Dendritic cell treated with granulocyte-macrophage colony-stimulating factor and Interleukin-4, amounts not matched to agents 40 ng/mL and 50 ng/mL, for 4 days (primary cell): ENCODE results near the gene TYW1B.
"Not testable (repeated sequence)": the region's sequence is repeated elsewhere in the genome, so short reads cannot be mapped to it uniquely, and the experiment has no call there.

Experiments
- H3K27ac Mint-ChIP-seq: one replicate; pipeline ENCODE4 v1.8.0; 2022; ENCODE audit warnings: mild to moderate bottlenecking, mixed read lengths
- H3K27me3 Mint-ChIP-seq: one replicate; pipeline ENCODE4 v1.8.0; 2022; ENCODE audit warnings: mild to moderate bottlenecking, mixed read lengths
- H3K36me3 Mint-ChIP-seq: one replicate; pipeline ENCODE4 v1.8.0; 2022; ENCODE audit warnings: low read depth, mixed read lengths
- H3K4me1 Mint-ChIP-seq: one replicate; pipeline ENCODE4 v1.8.0; 2022; ENCODE audit warnings: low read depth, mixed read lengths
- H3K4me3 Mint-ChIP-seq: one replicate; pipeline ENCODE4 v1.8.0; 2022; ENCODE audit warnings: mild to moderate bottlenecking, moderate library complexity, mixed read lengths
- H3K9me3 Mint-ChIP-seq: one replicate; pipeline ENCODE4 v1.8.0; 2022; ENCODE audit warnings: mixed read lengths
- intact Hi-C: fragments of 100-400 bp; cut with micrococcal nuclease; formaldehyde crosslinking; loops from one replicate; pipeline ENCODE4 v1.15.0; 2022

Gene TYW1B

DNA sequence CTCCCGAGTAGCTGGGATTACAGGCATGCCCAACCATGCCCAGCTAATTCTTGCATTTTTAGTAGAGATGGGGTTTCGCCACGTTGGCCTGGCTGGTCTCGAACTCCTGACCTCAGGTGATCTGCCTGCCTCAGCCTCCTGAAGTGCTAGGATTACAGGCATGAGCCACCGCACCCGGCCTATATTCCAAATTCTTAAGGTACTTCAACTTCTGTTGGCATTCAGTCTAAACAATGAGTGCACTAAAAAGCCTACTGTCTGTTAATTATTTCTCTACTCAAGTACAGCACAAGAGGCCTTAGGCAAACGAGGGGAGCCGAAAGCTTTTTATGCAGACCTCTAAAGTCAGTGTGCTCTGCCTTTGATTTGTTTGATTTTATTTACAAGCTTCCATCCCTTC, 243.4 kb downstream of the TYW1B start:
- H3K27me3 Mint-ChIP-seq, intact Hi-C loops: not testable (repeated sequence)
- peaks cover 14% of the 10 kb centered on the region for H3K36me3 Mint-ChIP-seq

DNA sequence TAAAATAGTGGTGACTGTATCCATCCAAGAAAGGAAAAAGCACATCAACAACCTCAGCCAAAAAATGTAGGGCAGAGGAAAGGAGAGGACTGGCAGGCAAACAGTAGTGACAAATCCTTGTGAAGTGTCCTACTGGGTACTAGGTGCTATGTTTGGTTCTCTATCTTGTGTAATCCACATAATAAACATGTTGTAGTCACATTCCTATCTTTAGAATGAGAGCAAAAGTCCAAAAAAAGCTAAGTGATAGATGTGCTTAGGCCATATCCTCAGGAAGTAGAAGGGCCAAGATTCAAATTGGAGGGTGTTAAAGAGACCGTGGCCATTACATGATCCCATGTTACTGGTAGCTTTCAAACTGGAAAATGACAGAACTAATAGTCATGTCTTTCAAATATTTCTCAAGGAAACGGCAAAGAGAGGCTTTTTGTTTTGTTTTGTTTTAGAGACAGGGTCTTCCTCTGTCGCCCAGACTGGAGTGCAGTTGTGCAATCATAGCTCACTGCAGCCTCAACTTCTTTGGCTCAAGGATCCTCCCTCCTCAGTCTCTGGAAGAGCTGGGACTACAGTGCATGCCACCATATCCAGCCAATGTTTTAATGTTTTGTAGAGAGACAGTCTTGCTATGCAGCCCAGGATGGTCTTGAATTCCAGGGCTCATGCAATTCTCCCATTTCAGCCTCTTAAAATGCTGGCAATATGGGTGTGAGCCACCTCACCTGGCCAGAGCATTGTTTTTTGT, 244.2 kb downstream of the TYW1B start:
- H3K36me3 Mint-ChIP-seq, intact Hi-C loops, H3K27ac Mint-ChIP-seq, H3K4me1 Mint-ChIP-seq, H3K4me3 Mint-ChIP-seq, H3K27me3 Mint-ChIP-seq: not testable (repeated sequence)
- peaks cover 21% of the 10 kb centered on the region for H3K9me3 Mint-ChIP-seq

More for the DNA sequence above, 243.4 kb downstream of the TYW1B start:
- not testable (repeated sequence) for H3K27ac Mint-ChIP-seq, H3K4me3 Mint-ChIP-seq, H3K4me1 Mint-ChIP-seq
- peaks cover 21% of the 10 kb centered on the region for H3K9me3 Mint-ChIP-seq

DNA sequence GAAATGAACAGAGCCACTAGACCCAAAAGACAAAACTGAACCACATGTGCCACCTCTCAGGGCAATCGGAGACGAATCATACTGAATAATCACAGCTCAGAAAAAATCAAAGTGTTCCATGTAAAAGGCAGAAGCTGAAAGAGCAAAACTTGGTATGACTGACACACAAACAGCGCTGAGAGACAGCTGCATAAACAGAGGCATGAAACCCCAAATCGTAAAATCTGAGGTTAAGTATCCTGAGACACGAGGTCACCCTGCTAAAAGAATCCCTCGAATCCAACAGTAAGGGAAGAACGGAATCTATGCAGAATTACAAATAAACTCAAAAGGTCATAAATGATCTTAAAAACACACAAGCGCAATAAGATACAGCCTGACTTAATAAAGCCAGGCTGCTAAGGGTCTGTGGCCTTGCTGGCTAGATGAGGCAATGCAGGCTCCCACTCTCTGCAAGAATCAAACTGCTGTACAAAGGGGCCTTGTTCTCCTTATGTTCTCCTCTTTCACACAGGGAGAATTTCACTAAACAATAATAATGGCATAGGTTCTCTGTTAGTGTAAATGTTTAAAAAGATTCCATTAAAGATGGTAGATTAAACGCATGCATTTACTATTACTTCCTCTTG, 247.7 kb downstream of the TYW1B start:
- H3K27ac Mint-ChIP-seq, H3K9me3 Mint-ChIP-seq, H3K4me1 Mint-ChIP-seq, H3K4me3 Mint-ChIP-seq, H3K27me3 Mint-ChIP-seq, intact Hi-C loops, H3K36me3 Mint-ChIP-seq: not testable (repeated sequence)

DNA sequence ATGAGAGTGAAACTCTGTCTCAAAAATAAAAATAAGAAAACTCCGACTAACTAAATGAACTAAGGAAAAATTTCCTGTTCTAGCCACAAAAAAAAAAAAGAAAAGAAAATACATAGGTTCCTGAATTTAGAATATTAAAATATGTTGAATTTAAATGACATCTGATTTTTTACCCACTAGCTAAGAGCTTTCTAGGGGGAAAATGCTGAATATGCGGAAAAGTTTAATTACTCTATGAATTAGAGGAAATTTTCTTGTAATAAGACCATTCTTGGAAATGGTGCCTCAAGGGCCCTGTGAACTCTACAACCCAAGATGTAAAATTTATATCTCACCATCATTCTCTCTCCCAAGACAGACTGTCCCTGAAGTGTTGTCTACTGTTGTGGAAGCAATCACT, 250.9 kb downstream of the TYW1B start:
- intact Hi-C loops = no loop called here
- no peaks in the 10 kb centered on the region for H3K27me3 Mint-ChIP-seq
- no peak overlapping the region for H3K4me3 Mint-ChIP-seq
- peaks cover 14% of the 10 kb centered on the region for H3K36me3 Mint-ChIP-seq
- no peaks in the 10 kb centered on the region for H3K9me3 Mint-ChIP-seq
- no peak overlapping the region for H3K27ac Mint-ChIP-seq
- H3K4me1 Mint-ChIP-seq = no peaks in the 10 kb centered on the region

DNA sequence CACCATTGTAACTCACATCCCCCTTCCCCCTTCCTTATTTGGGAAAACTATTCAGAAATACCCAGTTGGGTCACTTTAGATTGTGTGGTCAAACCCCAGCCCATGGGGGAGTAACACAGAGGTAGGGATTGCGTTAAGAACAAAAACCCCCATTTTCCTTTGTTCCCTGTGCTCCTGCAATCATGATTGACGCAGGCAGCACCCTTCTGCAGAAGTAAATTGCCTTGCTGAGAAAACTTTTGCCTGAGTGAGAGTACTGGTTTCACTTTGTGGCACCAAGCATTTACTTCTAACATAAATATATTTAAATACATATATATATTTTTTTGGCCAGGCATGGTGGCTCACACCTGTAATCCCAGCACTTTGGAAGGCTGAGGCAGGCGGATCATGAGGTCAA, 266.0 kb downstream of the TYW1B start:
- H3K4me1 Mint-ChIP-seq, H3K27ac Mint-ChIP-seq: not testable (repeated sequence)
- H3K9me3 Mint-ChIP-seq = peaks cover 41% of the 10 kb centered on the region

DNA sequence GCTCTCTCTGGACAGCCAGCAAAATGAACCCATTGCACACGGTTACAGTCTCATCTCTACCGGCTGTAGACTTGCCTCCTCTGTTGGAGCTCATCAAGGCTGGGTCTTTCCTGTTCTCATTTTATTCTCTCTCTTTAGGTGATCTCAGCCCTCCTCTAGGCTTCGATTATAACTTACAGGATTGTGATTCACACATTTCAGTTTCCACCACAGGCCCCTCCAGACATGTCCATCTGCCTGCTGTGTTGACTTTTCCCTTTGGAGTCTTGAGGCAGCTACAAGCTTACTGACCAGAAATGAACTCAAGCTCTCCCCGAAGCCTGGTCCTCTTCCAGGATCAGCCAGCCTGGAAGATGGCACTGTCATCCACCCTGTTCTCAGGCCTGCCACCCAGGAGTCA, 268.5 kb downstream of the TYW1B start:
- H3K9me3 Mint-ChIP-seq = peaks cover 34% of the 10 kb centered on the region
- H3K27ac Mint-ChIP-seq, H3K4me1 Mint-ChIP-seq, H3K4me3 Mint-ChIP-seq, intact Hi-C loops, H3K27me3 Mint-ChIP-seq, H3K36me3 Mint-ChIP-seq: not testable (repeated sequence)

More for the DNA sequence above, 266.0 kb downstream of the TYW1B start:
- intact Hi-C loops, H3K27me3 Mint-ChIP-seq, H3K4me3 Mint-ChIP-seq, H3K36me3 Mint-ChIP-seq: not testable (repeated sequence)

DNA sequence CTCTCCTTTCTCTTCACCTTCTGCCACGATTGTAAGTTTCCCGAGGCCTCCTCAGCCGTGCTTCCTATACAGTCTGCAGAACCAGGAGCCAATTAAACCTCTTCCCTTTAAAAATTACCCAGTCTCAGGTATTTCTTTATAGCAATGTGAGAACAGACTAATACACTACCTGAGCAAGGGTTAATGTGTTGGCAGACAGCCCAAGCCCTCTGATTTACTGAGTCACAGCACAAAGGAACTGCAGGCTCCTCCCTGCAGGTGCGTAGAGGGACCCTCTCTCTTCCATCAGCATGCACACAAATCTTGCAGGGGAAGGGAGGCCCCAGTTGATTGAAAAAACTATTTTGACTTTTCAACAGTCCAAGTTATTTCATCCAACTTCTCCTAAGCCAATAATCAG, 271.3 kb downstream of the TYW1B start:
- H3K4me3 Mint-ChIP-seq, H3K27me3 Mint-ChIP-seq, H3K4me1 Mint-ChIP-seq, H3K36me3 Mint-ChIP-seq, intact Hi-C loops, H3K27ac Mint-ChIP-seq: not testable (repeated sequence)
- H3K9me3 Mint-ChIP-seq = peaks cover 33% of the 10 kb centered on the region

DNA sequence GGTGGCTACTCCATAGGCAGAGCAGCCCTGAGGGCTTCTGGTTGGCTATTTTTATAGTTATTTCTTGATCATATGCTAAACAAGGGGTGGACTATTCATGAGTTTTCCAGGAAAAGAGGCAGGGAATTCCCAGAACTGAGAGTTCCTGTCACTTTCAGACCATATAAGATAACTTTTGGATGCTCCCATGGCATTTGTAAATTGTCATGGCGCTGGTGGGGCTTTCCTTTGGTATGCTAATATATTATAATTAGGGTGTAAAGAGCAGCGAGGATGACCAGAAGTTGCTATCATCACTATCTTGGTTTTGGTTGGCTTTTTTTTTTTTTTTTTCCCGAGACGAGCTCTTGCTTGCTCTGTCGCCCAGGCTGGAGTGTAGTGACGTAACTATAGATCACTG, 272.8 kb downstream of the TYW1B start:
- H3K27ac Mint-ChIP-seq, intact Hi-C loops, H3K4me3 Mint-ChIP-seq, H3K27me3 Mint-ChIP-seq, H3K4me1 Mint-ChIP-seq, H3K36me3 Mint-ChIP-seq: not testable (repeated sequence)
- H3K9me3 Mint-ChIP-seq = peaks cover 29% of the 10 kb centered on the region

DNA sequence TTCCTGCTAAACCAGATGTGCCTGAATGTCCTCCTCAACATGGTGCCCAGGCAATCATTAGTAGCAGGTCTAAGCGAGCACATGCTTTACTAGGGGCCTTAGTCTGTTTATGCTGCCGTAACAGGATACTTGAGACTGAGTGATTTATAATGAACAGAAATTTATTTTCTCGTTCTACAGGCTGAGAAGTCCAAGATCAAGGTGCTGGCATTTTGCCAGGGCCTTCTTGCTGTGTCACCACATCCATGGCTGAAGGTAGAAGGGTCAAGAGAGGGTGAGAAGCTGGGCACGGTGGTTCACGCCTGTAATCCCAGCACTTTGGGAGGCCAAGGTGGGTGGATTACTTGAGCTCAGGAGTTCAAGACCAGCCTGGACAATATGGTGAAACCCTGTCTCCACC, 273.6 kb downstream of the TYW1B start:
- peaks cover 30% of the 10 kb centered on the region for H3K9me3 Mint-ChIP-seq
- H3K27ac Mint-ChIP-seq, H3K4me1 Mint-ChIP-seq, H3K4me3 Mint-ChIP-seq, H3K27me3 Mint-ChIP-seq, intact Hi-C loops, H3K36me3 Mint-ChIP-seq: not testable (repeated sequence)

DNA sequence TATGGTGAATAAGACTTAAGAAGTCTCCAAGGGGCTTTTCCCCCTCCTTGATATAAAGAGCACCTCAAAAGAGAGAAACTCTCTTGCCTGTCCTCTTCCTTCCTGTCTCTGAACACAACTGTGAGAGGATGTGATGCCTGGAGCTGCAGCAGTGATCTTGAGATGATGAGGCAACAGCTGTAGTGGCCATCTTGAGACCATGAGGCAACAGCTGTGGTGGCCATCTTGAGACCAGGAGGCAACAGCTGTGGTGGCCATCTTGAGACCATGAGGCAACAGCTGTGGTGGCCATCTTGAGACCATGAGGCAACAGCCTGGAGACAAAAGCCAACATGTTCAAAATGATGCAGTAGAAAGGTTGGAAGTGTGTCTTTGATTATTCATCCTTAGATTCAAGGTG, 277.5 kb downstream of the TYW1B start:
- H3K4me1 Mint-ChIP-seq, H3K27ac Mint-ChIP-seq, intact Hi-C loops, H3K36me3 Mint-ChIP-seq, H3K27me3 Mint-ChIP-seq, H3K4me3 Mint-ChIP-seq: not testable (repeated sequence)
- H3K9me3 Mint-ChIP-seq = peaks cover 25% of the 10 kb centered on the region

DNA sequence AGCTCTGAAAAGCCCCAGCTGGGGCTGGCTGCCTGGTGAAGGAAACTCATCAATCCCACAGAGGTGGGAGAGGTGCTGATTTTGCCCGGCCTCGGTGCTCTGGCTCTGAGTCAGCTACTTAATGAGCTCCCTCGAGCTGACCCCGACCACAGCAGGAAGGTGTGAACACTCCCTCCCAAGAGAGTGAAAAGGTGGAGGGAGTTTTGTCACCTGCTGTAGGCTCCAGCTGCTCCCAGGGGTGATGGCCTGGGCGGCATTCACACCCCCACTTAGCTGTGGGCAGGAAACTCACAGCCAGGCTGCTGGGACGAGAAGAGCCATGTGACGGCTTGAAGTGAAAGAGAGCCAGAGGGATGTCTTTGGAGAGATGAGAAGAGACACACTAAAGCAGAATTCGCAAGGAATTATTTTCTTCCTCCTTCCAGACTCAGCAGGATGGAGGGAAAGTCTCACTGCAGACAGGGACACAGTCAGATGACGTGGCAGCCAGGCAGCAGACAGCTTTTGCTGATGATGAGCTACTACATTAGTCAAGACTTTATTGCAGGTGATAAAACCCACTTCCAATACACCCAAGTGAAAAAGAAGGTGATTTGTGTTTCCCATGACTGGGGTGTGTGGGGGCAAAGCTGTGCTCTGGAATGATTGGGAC, 281.3 kb downstream of the TYW1B start:
- H3K4me1 Mint-ChIP-seq, H3K4me3 Mint-ChIP-seq, H3K27me3 Mint-ChIP-seq, intact Hi-C loops, H3K36me3 Mint-ChIP-seq, H3K27ac Mint-ChIP-seq: not testable (repeated sequence)
- peaks cover 11% of the 10 kb centered on the region for H3K9me3 Mint-ChIP-seq

DNA sequence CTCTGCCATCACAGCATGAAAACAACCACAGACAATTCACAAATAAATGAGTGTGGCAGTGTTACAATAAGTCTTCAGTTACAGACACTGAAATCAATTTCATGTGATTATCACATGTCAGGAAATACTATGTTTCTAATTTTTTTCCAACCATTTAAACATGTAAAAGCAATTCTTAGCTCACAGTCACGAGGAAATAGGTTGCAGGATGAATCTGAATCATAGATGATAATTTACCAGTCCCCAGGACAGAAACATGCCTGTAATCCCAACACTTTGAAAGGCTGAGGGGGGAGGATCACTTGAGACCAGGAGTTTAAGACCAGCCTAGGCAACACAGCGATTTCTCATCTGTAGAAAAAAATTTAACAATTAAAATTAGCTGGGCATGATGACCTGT, 283.5 kb downstream of the TYW1B start:
- H3K9me3 Mint-ChIP-seq, H3K36me3 Mint-ChIP-seq, H3K27me3 Mint-ChIP-seq, H3K4me3 Mint-ChIP-seq, intact Hi-C loops, H3K4me1 Mint-ChIP-seq, H3K27ac Mint-ChIP-seq: not testable (repeated sequence)

DNA sequence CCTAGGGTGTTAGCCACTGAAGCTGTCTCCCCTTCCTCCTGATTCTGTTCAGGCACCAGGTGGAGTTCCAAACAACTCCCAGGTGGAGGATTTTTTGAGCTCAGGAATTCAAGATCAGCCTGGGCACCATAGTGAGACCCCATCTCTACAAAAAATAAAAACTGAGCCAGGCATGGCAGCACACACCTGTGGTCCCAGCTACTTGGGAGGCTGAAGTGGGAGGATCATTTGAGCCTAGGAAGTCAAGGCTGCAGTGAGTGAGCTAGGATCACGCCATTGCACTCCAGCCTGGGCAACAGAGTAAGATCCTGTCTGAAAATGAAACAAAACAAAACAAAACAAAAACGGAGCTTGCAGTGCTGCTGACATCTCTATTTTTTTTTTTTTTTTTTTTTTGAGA, 287.1 kb downstream of the TYW1B start:
- Mint-ChIP-seq H3K4me1 (no peaks in the 10 kb centered on the region), H3K9me3 (no peaks in the 10 kb centered on the region), H3K27ac (no peak overlapping the region), H3K4me3 (no peak overlapping the region), H3K36me3 (no peaks in the 10 kb centered on the region), H3K27me3 (no peaks in the 10 kb centered on the region)
- intact Hi-C loops = no loop called here

DNA sequence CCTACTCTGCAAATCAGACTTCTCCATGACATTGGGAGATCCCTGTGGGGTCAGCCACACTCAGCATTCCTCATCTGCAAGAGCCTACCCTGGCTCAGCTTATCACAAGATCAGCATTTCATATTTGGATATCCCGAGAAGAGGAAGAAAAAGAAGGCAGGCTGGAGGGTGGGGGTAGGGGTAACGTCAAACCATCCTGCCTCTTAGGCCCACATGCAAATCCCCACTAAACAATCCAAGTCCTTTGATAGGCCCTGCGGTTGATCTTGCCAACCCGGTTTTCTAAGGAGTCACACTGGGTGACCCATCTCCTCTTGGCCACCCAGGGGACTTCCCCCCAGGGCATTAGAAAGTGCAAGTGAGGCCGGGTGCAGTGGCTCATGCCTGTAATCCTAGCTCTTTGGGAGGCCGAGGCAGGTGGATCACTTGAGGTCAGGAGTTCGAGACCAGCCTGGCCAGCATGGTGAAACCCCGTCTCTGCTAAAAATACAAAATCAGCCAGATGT, 287.8 kb downstream of the TYW1B start:
- no peak overlapping the region for H3K27ac Mint-ChIP-seq
- intact Hi-C loops = no loop called here
- H3K4me1 Mint-ChIP-seq = no peaks in the 10 kb centered on the region
- H3K27me3 Mint-ChIP-seq = no peaks in the 10 kb centered on the region
- no peaks in the 10 kb centered on the region for H3K36me3 Mint-ChIP-seq
- H3K4me3 Mint-ChIP-seq = no peak overlapping the region
- H3K9me3 Mint-ChIP-seq = no peaks in the 10 kb centered on the region
